Spleen (tissue), 7 donors: ENCODE data around the gene C17orf107.

Experiments
- POLR2A ChIP-seq, 3 donors: fragments of 450-650 bp; IDR thresholded peaks; one replicate each; pipeline ENCODE4 v1.5.1; 2017; ENCODE audit warnings: antibody characterized with exemption in 3 of 3, mild to moderate bottlenecking in 1 of 3
- TF ChIP-seq, protein P1 (sequence below), 11 experiments: fragments of 200-600 bp in 7 of 11; fragments of 450-650 bp in 4 of 11; sonication (generic) in 4 of 11; IDR thresholded peaks in 8 of 11; conservative IDR thresholded peaks in 3 of 11; 1 replicate in 7 of 11; 2 replicates in 4 of 11; pipeline versions ENCODE4 v1.4.0 to v1.8.0; 2016 to 2021; ENCODE audit warnings: antibody characterized with exemption in 11 of 11, inconsistent platforms in 4 of 11, mild to moderate bottlenecking in 1 of 11
- donor health status: DM: no; HTN: no; CAD: no; lungs with moderate emphysema.
- donor health status: DM: no; HTN: no; CAD: no.
- donor health status: DM: no; HTN: no; CAD: no.

DNA sequence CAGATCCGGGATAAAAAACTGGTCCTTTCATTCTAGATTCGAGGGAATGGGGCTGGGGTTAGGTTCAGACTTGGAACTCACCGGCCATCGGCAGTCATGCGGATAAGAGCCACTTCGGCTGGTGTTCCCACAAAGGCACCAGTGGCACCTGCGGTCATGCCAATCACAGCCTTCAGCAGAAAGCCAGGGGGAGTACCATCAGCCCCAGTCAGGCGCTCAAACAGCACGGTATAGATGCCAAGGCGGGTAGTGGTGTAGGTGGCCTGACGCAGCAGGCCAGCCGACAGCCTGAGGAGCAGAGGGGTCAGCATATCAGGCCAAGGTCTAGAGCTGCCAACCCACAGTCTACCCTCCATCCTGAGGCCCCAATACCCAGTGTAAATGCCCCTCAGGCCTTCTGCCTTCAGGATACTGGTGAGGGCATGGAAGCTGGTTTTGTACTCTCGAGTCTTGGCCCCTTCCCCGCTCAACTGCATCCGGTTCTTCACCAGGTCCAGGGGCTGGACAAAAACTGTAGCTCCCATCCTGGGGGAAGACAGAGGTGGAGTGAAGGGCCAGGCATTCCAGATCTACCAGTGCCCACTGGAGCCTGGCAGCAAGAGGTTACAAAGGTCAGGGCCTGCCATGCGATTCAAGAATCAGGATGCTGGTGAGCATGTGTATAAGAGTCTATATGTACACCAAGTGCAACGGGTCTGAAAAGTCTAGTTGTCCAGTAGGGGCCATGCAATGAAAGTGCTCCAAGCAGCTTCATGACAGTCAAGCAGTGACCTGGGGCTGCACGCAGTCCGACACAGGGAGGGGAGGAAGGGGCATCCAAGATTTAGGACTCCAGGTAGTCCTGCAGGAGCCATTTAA, 39.6 kb downstream of the C17orf107 start:
- TF ChIP-seq POLR2A (IDR thresholded peaks at IDR 0.05): no peak
- TF ChIP-seq, protein P1, sequence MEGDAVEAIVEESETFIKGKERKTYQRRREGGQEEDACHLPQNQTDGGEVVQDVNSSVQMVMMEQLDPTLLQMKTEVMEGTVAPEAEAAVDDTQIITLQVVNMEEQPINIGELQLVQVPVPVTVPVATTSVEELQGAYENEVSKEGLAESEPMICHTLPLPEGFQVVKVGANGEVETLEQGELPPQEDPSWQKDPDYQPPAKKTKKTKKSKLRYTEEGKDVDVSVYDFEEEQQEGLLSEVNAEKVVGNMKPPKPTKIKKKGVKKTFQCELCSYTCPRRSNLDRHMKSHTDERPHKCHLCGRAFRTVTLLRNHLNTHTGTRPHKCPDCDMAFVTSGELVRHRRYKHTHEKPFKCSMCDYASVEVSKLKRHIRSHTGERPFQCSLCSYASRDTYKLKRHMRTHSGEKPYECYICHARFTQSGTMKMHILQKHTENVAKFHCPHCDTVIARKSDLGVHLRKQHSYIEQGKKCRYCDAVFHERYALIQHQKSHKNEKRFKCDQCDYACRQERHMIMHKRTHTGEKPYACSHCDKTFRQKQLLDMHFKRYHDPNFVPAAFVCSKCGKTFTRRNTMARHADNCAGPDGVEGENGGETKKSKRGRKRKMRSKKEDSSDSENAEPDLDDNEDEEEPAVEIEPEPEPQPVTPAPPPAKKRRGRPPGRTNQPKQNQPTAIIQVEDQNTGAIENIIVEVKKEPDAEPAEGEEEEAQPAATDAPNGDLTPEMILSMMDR (IDR thresholded peaks at IDR 0.05 in 8 of 11, conservative IDR thresholded peaks at IDR 0.05 in 3 of 11): no peak
